ENCODE measurements around the gene EMP2.

The EMP2 gene

GRCh38 chr16:10610499-10611184, 30.2 kb upstream of the EMP2 start:
- no peak for DNase-seq (ENCODE audit: low read depth)

GRCh38 chr16:10609402-10609774, 29.0 kb upstream of the EMP2 start:
- no peak for DNase-seq (ENCODE audit: low read depth)

GRCh38 chr16:10608687-10609401, 28.4 kb upstream of the EMP2 start:
- no peak for DNase-seq (ENCODE audit: low read depth)

- DNase-seq (ENCODE audit: low read depth): no peak
These were observed 26.8 kb upstream of the EMP2 start for GRCh38 chr16:10607157-10607556.

GRCh38 chr16:10606607-10607006, 26.2 kb upstream of the EMP2 start:
- no peak for DNase-seq (ENCODE audit: low read depth)

- DNase-seq (ENCODE audit: low read depth): no peak
These were observed 25.2 kb upstream of the EMP2 start for GRCh38 chr16:10605636-10606035.

GRCh38 chr16:10601444-10602408, 21.3 kb upstream of the EMP2 start:
- DNase-seq (ENCODE audit: low read depth): no peak

GRCh38 chr16:10600782-10601443, 20.5 kb upstream of the EMP2 start:
- DNase-seq (ENCODE audit: low read depth): no peak

- no peak for DNase-seq (ENCODE audit: low read depth)
These were observed 19.2 kb upstream of the EMP2 start for GRCh38 chr16:10599626-10600025.

- DNase-seq (ENCODE audit: low read depth): no peak
These were observed 17.8 kb upstream of the EMP2 start for GRCh38 chr16:10598157-10598556.

GRCh38 chr16:10597187-10597601, 16.8 kb upstream of the EMP2 start:
- no peak for DNase-seq (ENCODE audit: low read depth)

GRCh38 chr16:10594312-10594950, 14.0 kb upstream of the EMP2 start:
- DNase-seq (ENCODE audit: low read depth): no peak

GRCh38 chr16:10592611-10593010, 12.2 kb upstream of the EMP2 start:
- no peak for DNase-seq (ENCODE audit: low read depth)

GRCh38 chr16:10590342-10590741, 9.9 kb upstream of the EMP2 start:
- no peak for DNase-seq (ENCODE audit: low read depth)

GRCh38 chr16:10589109-10589508, 8.7 kb upstream of the EMP2 start:
- no peak for DNase-seq (ENCODE audit: low read depth)

- DNase-seq (ENCODE audit: low read depth): no peak
These were observed 7.2 kb upstream of the EMP2 start for GRCh38 chr16:10587622-10588021.

- DNase-seq (ENCODE audit: low read depth): no peak
These were observed 4.6 kb upstream of the EMP2 start for GRCh38 chr16:10584981-10585438.

GRCh38 chr16:10583269-10583668, 2.9 kb upstream of the EMP2 start:
- no peak for DNase-seq (ENCODE audit: low read depth)

GRCh38 chr16:10581507-10581906, 1.1 kb upstream of the EMP2 start:
- no peak for DNase-seq (ENCODE audit: low read depth)

GRCh38 chr16:10580883-10581247, 467 bp upstream of the EMP2 start:
- DNase-seq (ENCODE audit: low read depth): no peak

- no peak for DNase-seq (ENCODE audit: low read depth)
These were observed 828 bp downstream of the EMP2 start for GRCh38 chr16:10579575-10579964.
